Measurements from ENCODE around the gene CERS1. TPM values are rescaled to one million over a fixed set of nuclear protein-coding genes. Genes with fewer than 3 reads are reported as not detected.

CERS1 gene
- polyA plus RNA-seq, 3 donors: not detected

- peak; percentile 9 to 30 (median 23) for DNase-seq
- Histone ChIP-seq H3K27ac (ENCODE audit: low read depth in 1 of 2, low read length in 2 of 2) (peak overlapping the region; percentile 49 to 79), H3K9ac (ENCODE audit: insufficient read depth, low read length, poor library complexity, severe bottlenecking) (peak overlapping the region; percentile 89), H2AFZ (ENCODE audit: insufficient read depth, low read depth, low read length, poor library complexity, severe bottlenecking) (no peak overlapping the region), H3K27me3 (ENCODE audit: control insufficient read depth in 2 of 2, insufficient read depth in 2 of 2, low read length in 2 of 2) (no peaks in the 10 kb centered on the region), H3K4me2 (replicated peaks; ENCODE audit: extremely low read depth, low read length, poor library complexity, severe bottlenecking) (peak overlapping the region; percentile 83), H3K36me3 (replicated peaks in 1 of 2; ENCODE audit: control insufficient read depth in 1 of 2, insufficient read depth in 2 of 2, low read length in 2 of 2) (peaks cover 7 to 35% of the 10 kb centered on the region in 2 donors), H3K79me2 (ENCODE audit: insufficient read depth, low read length) (peaks cover 62% of the 10 kb centered on the region), H3K9me3 (replicated peaks in 1 of 2; ENCODE audit: control insufficient read depth in 1 of 2, insufficient read depth in 1 of 2, low read length in 2 of 2) (peaks cover 0 to under 1% of the 10 kb centered on the region in 2 donors), H3K4me3 (replicated peaks in 1 of 3; ENCODE audit: low read depth in 2 of 3, low read length in 3 of 3) (peak overlapping the region; percentile 75 to 90 (median 89)), H4K20me1 (ENCODE audit: insufficient read depth, low read length) (peaks cover 53% of the 10 kb centered on the region), H3K4me1 (ENCODE audit: control insufficient read depth in 1 of 2, insufficient read depth in 2 of 2, low read length in 2 of 2) (peaks cover 24 to 39% of the 10 kb centered on the region in 2 donors)
- H3K27me3 Mint-ChIP-seq (ENCODE audit: low read depth in 3 of 3): peaks cover 11 to 17% (median 16%) of the 10 kb centered on the region in 3 donors
- peak overlapping the region; percentile 97 to 99 for H3K4me3 Mint-ChIP-seq
- peaks cover 0 to 5% (median 5%) of the 10 kb centered on the region in 7 donors for H3K9me3 Mint-ChIP-seq
- WGBS (ENCODE audit: insufficient coverage): under 1% methylated on average over 68 of the region's 69 CpGs
- peaks cover 18 to 28% of the 10 kb centered on the region in 2 donors for H3K36me3 Mint-ChIP-seq
- no peak for TF ChIP-seq CTCF (IDR thresholded peaks at IDR 0.05)
- peaks cover 48% of the 10 kb centered on the region for H3K4me1 Mint-ChIP-seq
- H3K27ac Mint-ChIP-seq: peak overlapping the region; percentile 87 to 95 (median 91)
- intact Hi-C loops (cut with micrococcal nuclease): no loop called here
Measured at GRCh38 chr19:18832306-18833140, 63.4 kb downstream of the CERS1 start.

GRCh38 chr19:18831524-18832305 is 64.2 kb downstream of the CERS1 start, which contains the start of gene UPF1:
TSS of gene UPF1 (plus strand) at chr19:18831959. CDS start at chr19:18832210, 251 bp downstream.
- Histone ChIP-seq H4K20me1 (ENCODE audit: insufficient read depth, low read length) (peaks cover 44% of the 10 kb centered on the region), H3K4me3 (replicated peaks in 1 of 3; ENCODE audit: low read depth in 2 of 3, low read length in 3 of 3) (peak within 1 kb of the TSS; percentile 75 to 90 (median 89)), H3K4me2 (replicated peaks; ENCODE audit: extremely low read depth, low read length, poor library complexity, severe bottlenecking) (peak within 1 kb of the TSS; percentile 83), H3K27ac (ENCODE audit: low read depth in 1 of 2, low read length in 2 of 2) (peak within 1 kb of the TSS; percentile 49 to 79), H3K27me3 (ENCODE audit: control insufficient read depth in 2 of 2, insufficient read depth in 2 of 2, low read length in 2 of 2) (no peaks in the 10 kb centered on the region), H3K36me3 (replicated peaks in 1 of 2; ENCODE audit: control insufficient read depth in 1 of 2, insufficient read depth in 2 of 2, low read length in 2 of 2) (peaks cover 3 to 27% of the 10 kb centered on the region in 2 donors), H3K9ac (ENCODE audit: insufficient read depth, low read length, poor library complexity, severe bottlenecking) (peak within 1 kb of the TSS; percentile 89), H3K9me3 (replicated peaks in 1 of 2; ENCODE audit: control insufficient read depth in 1 of 2, insufficient read depth in 1 of 2, low read length in 2 of 2) (peaks cover 7 to 9% of the 10 kb centered on the region in 2 donors), H2AFZ (ENCODE audit: insufficient read depth, low read depth, low read length, poor library complexity, severe bottlenecking) (peak within 1 kb of the TSS; percentile 87), H3K4me1 (ENCODE audit: control insufficient read depth in 1 of 2, insufficient read depth in 2 of 2, low read length in 2 of 2) (peaks cover 24 to 39% of the 10 kb centered on the region in 2 donors), H3K79me2 (ENCODE audit: insufficient read depth, low read length) (peaks cover 54% of the 10 kb centered on the region)
- peaks cover 16 to 24% (median 19%) of the 10 kb centered on the region in 3 donors for H3K27me3 Mint-ChIP-seq (ENCODE audit: low read depth in 3 of 3)
- H3K4me1 Mint-ChIP-seq: peaks cover 43% of the 10 kb centered on the region
- peaks cover 15 to 24% of the 10 kb centered on the region in 2 donors for H3K36me3 Mint-ChIP-seq
- peak within 1 kb of the TSS; percentile 87 to 95 (median 91) for H3K27ac Mint-ChIP-seq
- WGBS (ENCODE audit: insufficient coverage): under 1% methylated on average over 96 of the region's 96 CpGs
- DNase-seq: peak; percentile 91 to 93 (median 92)
- intact Hi-C loops (cut with micrococcal nuclease): no loop called here
- peaks cover 4 to 13% (median 13%) of the 10 kb centered on the region in 7 donors for H3K9me3 Mint-ChIP-seq
- peak within 1 kb of the TSS; percentile 97 to 99 for H3K4me3 Mint-ChIP-seq
- no peak for TF ChIP-seq CTCF (IDR thresholded peaks at IDR 0.05)

Measured in CD14-positive monocyte (primary cell).